Gastrocnemius medialis (tissue), 4 donors: ENCODE results near the gene TMCO4. TPM values are rescaled to one million over a fixed set of nuclear protein-coding genes. Genes with fewer than 3 reads are reported as not detected.

Source experiments
- ATAC-seq, 2 donors: fragments of 150-250 bp; one replicate each; pipeline ENCODE4 v1.9.1; 2016
- DNase-seq, 2 donors: peaks; one replicate each; pipeline ENCODE4 v3.0.0-alpha.2; 2019
- H3K27ac ChIP-seq, 4 donors: fragments of 200-600 bp; sonication (generic); 1 replicate in 1 of 4; 2 replicates in 3 of 4; pipeline ENCODE4 v1.5.1; 2016 to 2018; ENCODE audit warnings: mild to moderate bottlenecking in 2 of 4, moderate library complexity in 1 of 4
- H3K27me3 ChIP-seq, 3 donors: fragments of 200-600 bp; sonication (generic) in 2 of 3; 1 replicate in 1 of 3; 2 replicates in 2 of 3; pipeline versions ENCODE4 v1.5.1 to v1.6.0; 2016 to 2019; ENCODE audit warnings: mild to moderate bottlenecking in 1 of 3, moderate library complexity in 1 of 3
- H3K36me3 ChIP-seq, 2 donors: fragments of 200-600 bp; sonication (generic) in 1 of 2; one replicate each; pipeline ENCODE4 v1.5.1; 2017 to 2018
- H3K4me1 ChIP-seq, 2 donors: fragments of 200-600 bp; sonication (generic) in 1 of 2; one replicate each; pipeline ENCODE4 v1.5.1; 2016 to 2017; ENCODE audit warnings: mild to moderate bottlenecking in 2 of 2
- H3K4me3 ChIP-seq, 4 donors: fragments of 200-600 bp; sonication (generic) in 3 of 4; 1 replicate in 1 of 4; 2 replicates in 3 of 4; pipeline ENCODE4 v1.5.1; 2016 to 2019; ENCODE audit warnings: mild to moderate bottlenecking in 2 of 4
- H3K9me3 ChIP-seq, 3 donors: fragments of 200-600 bp; sonication (generic) in 2 of 3; 1 replicate in 1 of 3; 2 replicates in 2 of 3; pipeline ENCODE4 v1.5.1; 2016 to 2019
- CTCF ChIP-seq, 5 experiments: fragments of 450-650 bp in 3 of 5; fragments of 200-600 bp in 2 of 5; sonication (generic) in 2 of 5; IDR thresholded peaks in 4 of 5; conservative IDR thresholded peaks in 1 of 5; 1 replicate in 4 of 5; 2 replicates in 1 of 5; pipeline ENCODE4 v1.5.1; 2016 to 2019; ENCODE audit warnings: antibody characterized with exemption in 5 of 5, mild to moderate bottlenecking in 3 of 5, moderate library complexity in 3 of 5
- POLR2A ChIP-seq, 2 donors: fragments of 450-650 bp; IDR thresholded peaks; one replicate each; pipeline ENCODE4 v1.6.1; 2017; ENCODE audit warnings: antibody characterized with exemption in 2 of 2, mild to moderate bottlenecking in 2 of 2, moderate library complexity in 2 of 2
- in situ Hi-C, 4 donors: fragments of 200-750 bp; cut with MboI; loops; one replicate each; pipeline versions ENCODE4 v1.15.0 to v1.8.0; 2017; ENCODE audit warnings: low sequenced_read_pairs in 4 of 4
- intact Hi-C: fragments of 100-400 bp; cut with DNase I; formaldehyde crosslinking; loops from one replicate; pipeline ENCODE4 v1.15.1; 2023; ENCODE audit warnings: low total_unique reads
- total RNA-seq, 4 donors: library from RNA; depleted of rRNA; stranded (reverse); fragments of >200 nt; gene quantifications; one replicate each; pipeline versions ENCODE4 v1.1.0 to v1.2.3, GENCODE V29; 2016

Gene TMCO4
- total RNA-seq, 4 donors from 2014 or later: 0.95 to 3.9 (median 2.4) TPM

- intact Hi-C loops: no loop called here
- no peak for DNase-seq
- no peaks in the 10 kb centered on the region for H3K4me1 ChIP-seq
- H3K27me3 ChIP-seq: no peaks in the 10 kb centered on the region
- no peak for ATAC-seq
- no peak overlapping the region for H3K27ac ChIP-seq
- in situ Hi-C loops: no loop called here
- no peaks in the 10 kb centered on the region for H3K9me3 ChIP-seq
- TF ChIP-seq CTCF (IDR thresholded peaks at IDR 0.05 in 4 of 5, conservative IDR thresholded peaks at IDR 0.05 in 1 of 5) (no peak), POLR2A (IDR thresholded peaks at IDR 0.05) (no peak)
- no peak overlapping the region for H3K4me3 ChIP-seq
- no peaks in the 10 kb centered on the region for H3K36me3 ChIP-seq
Measured at GRCh38 chr1:19709260-19709793, 90.4 kb downstream of the TMCO4 start.

DNA sequence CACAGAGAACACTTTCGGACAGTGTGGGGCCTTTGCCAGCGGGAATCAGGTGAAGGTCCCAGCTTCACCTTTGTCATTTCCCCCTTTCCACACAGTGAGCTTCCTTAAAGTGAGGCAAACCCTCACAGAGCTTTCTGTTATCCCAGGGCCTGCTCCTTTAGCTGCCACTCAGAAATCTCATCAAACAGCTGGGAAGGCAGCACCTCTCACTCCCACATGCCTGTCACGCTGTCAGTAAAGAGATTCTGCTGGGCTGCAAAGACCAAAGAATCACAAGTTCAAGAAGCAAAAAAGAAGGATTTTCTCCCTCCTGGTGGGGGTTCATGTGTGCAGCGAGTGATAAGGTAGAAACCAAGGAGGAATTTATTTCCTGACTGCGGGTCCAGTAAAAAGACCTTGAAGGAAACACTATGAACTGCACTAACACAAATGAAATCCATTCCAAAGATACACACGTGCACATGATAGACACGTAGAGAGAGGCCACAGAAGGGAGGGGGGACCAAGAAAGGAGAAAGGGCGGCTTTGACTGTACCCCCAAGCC lies 91.1 kb downstream of the TMCO4 start:
- Histone ChIP-seq H3K27me3 (no peaks in the 10 kb centered on the region), H3K4me1 (no peaks in the 10 kb centered on the region), H3K27ac (no peak overlapping the region), H3K4me3 (no peak overlapping the region), H3K9me3 (no peaks in the 10 kb centered on the region), H3K36me3 (no peaks in the 10 kb centered on the region)
- DNase-seq: no peak
- in situ Hi-C loops (no loop called here), intact Hi-C loops (no loop called here)
- ATAC-seq: no peak
- TF ChIP-seq CTCF (IDR thresholded peaks at IDR 0.05 in 4 of 5, conservative IDR thresholded peaks at IDR 0.05 in 1 of 5): no peak
- no peak for TF ChIP-seq POLR2A (IDR thresholded peaks at IDR 0.05)

- Histone ChIP-seq H3K27me3 (no peaks in the 10 kb centered on the region), H3K27ac (no peak overlapping the region)
- in situ Hi-C loops: no loop called here
Measured at GRCh38 chr1:19706136-19706535, 93.6 kb downstream of the TMCO4 start.

GRCh38 chr1:19705464-19705863 lies 94.3 kb downstream of the TMCO4 start:
- Histone ChIP-seq H3K4me3 (no peak overlapping the region), H3K27me3 (no peaks in the 10 kb centered on the region), H3K36me3 (no peaks in the 10 kb centered on the region), H3K9me3 (no peaks in the 10 kb centered on the region), H3K4me1 (no peaks in the 10 kb centered on the region), H3K27ac (no peak overlapping the region)
- no peak for DNase-seq
- TF ChIP-seq POLR2A (IDR thresholded peaks at IDR 0.05): no peak
- no peak for TF ChIP-seq CTCF (IDR thresholded peaks at IDR 0.05 in 4 of 5, conservative IDR thresholded peaks at IDR 0.05 in 1 of 5)
- in situ Hi-C loops: no loop called here
- intact Hi-C loops: no loop called here
- ATAC-seq: no peak

More at GRCh38 chr1:19706136-19706535, 93.6 kb downstream of the TMCO4 start:
- H3K36me3 ChIP-seq: no peaks in the 10 kb centered on the region
- H3K4me1 ChIP-seq: no peaks in the 10 kb centered on the region
- H3K9me3 ChIP-seq: no peaks in the 10 kb centered on the region
- DNase-seq: no peak
- TF ChIP-seq POLR2A (IDR thresholded peaks at IDR 0.05): no peak
- no peak for TF ChIP-seq CTCF (IDR thresholded peaks at IDR 0.05 in 4 of 5, conservative IDR thresholded peaks at IDR 0.05 in 1 of 5)
- H3K4me3 ChIP-seq: no peak overlapping the region
- intact Hi-C loops: no loop called here
- no peak for ATAC-seq
